ENCODE data around the gene MTTP. TPM values are rescaled to one million over a fixed set of nuclear protein-coding genes. Genes with fewer than 3 reads are reported as not detected.
A peak's percentile ranks its signal among the peaks of the same experiment; 100 is the strongest.

The MTTP gene
- total RNA-seq, 2 donors from 2014 or later, result 1.5 TPM; not detected in 1

- DNase-seq (ENCODE audit: low spot score), result no peak
- TF ChIP-seq CTCF (IDR thresholded peaks at IDR 0.05) (no peak), POLR2AphosphoS5 (IDR thresholded peaks at IDR 0.05) (peak; percentile 29)
- H3K4me3 ChIP-seq, result no peak overlapping the region
- H3K27me3 ChIP-seq (replicated peaks; ENCODE audit: insufficient read depth), result no peaks in the 10 kb centered on the region
- intact Hi-C loops (cut with DNase I), result loop anchor here (10.0 kb wide), 1 partner anchor 209 kb away; no protein-coding TSS in a partner anchor
- 50% methylated on average over 9 of the region's 9 CpGs for WGBS
- no peaks in the 10 kb centered on the region for H3K9me3 ChIP-seq
- no peak overlapping the region for H3K27ac ChIP-seq
- no peaks in the 10 kb centered on the region for H3K4me1 ChIP-seq (replicated peaks)
- no peaks in the 10 kb centered on the region for H3K36me3 ChIP-seq
These were observed 80.9 kb downstream of the MTTP start for GRCh38 chr4:99655308-99656081.

GRCh38 chr4:99657798-99658197 is 83.2 kb downstream of the MTTP start, which contains the start of gene C4orf54:
Gene C4orf54 (minus strand): TSS chr4:99657828. CDS start chr4:99654648, 3,180 bp downstream.
- H3K9me3 ChIP-seq, result no peaks in the 10 kb centered on the region
- no peak for TF ChIP-seq CTCF (IDR thresholded peaks at IDR 0.05)
- TF ChIP-seq POLR2A (IDR thresholded peaks at IDR 0.05), result no peak
- no peak for TF ChIP-seq POLR2AphosphoS5 (IDR thresholded peaks at IDR 0.05)

GRCh38 chr4:99658666-99659065 is 84.0 kb downstream of the MTTP start:
- H3K9me3 ChIP-seq, result no peaks in the 10 kb centered on the region
- no peaks in the 10 kb centered on the region for H3K4me1 ChIP-seq (replicated peaks)
- no peak for TF ChIP-seq POLR2AphosphoS5 (IDR thresholded peaks at IDR 0.05)
- no peak for TF ChIP-seq CTCF (IDR thresholded peaks at IDR 0.05)
- TF ChIP-seq POLR2A (IDR thresholded peaks at IDR 0.05), result no peak
- intact Hi-C loops (cut with DNase I), result loop anchor here (10.0 kb wide), 1 partner anchor 206 kb away; no protein-coding TSS in a partner anchor
- H3K4me3 ChIP-seq, result no peak overlapping the region
- H3K27me3 ChIP-seq (replicated peaks; ENCODE audit: insufficient read depth), result no peaks in the 10 kb centered on the region
- 74% methylated on average over 4 of the region's 4 CpGs for WGBS
- H3K36me3 ChIP-seq, result no peaks in the 10 kb centered on the region
- no peak for DNase-seq (ENCODE audit: low spot score)
- no peak overlapping the region for H3K27ac ChIP-seq

More at GRCh38 chr4:99657798-99658197, 83.2 kb downstream of the MTTP start, which contains the start of gene C4orf54:
- no peaks in the 10 kb centered on the region for H3K4me1 ChIP-seq (replicated peaks)
- no peak for DNase-seq (ENCODE audit: low spot score)
- no peaks in the 10 kb centered on the region for H3K36me3 ChIP-seq
- no peaks in the 10 kb centered on the region for H3K27me3 ChIP-seq (replicated peaks; ENCODE audit: insufficient read depth)
- H3K27ac ChIP-seq, result no peak within 1 kb of the TSS
- H3K4me3 ChIP-seq, result no peak within 1 kb of the TSS
- whole genome bisulfite sequencing, result 69% methylated on average over 1 of the region's 1 CpG
- intact Hi-C loops (cut with DNase I), result loop anchor here (10.0 kb wide), 1 partner anchor 207 kb away; no protein-coding TSS in a partner anchor

DNA sequence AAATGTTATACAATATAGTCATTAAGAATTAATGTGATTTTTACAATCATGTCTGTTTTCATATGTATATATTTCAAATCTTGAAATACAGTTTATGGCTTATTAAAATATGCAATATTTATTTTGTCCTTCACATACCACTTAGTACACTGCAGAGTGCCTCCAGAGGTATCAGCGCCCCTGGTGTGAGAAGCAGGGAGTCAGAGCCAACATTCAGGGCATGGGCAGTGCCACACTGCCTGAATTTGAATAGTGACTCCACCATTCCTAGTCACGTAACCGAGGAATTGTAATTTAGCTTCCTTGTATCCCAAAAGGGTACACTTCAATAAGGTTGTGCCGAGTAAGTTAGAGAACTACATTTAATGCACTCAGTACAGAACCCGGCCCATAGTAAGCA is 87.3 kb downstream of the MTTP start:
- no peaks in the 10 kb centered on the region for H3K9me3 ChIP-seq
- no peaks in the 10 kb centered on the region for H3K4me1 ChIP-seq (replicated peaks)
- H3K27ac ChIP-seq, result no peak overlapping the region
- intact Hi-C loops (cut with DNase I), result no loop called here
- H3K36me3 ChIP-seq, result no peaks in the 10 kb centered on the region
- DNase-seq (ENCODE audit: low spot score), result no peak
- TF ChIP-seq POLR2A (IDR thresholded peaks at IDR 0.05), result no peak
- no peak for TF ChIP-seq CTCF (IDR thresholded peaks at IDR 0.05)
- TF ChIP-seq POLR2AphosphoS5 (IDR thresholded peaks at IDR 0.05), result no peak
- H3K27me3 ChIP-seq (replicated peaks; ENCODE audit: insufficient read depth), result no peaks in the 10 kb centered on the region
- 83% methylated on average over 5 of the region's 5 CpGs for whole genome bisulfite sequencing
- H3K4me3 ChIP-seq, result no peak overlapping the region

GRCh38 chr4:99664716-99665115 is 90.1 kb downstream of the MTTP start:
- Histone ChIP-seq H3K27ac (no peak overlapping the region), H3K27me3 (replicated peaks; ENCODE audit: insufficient read depth) (no peaks in the 10 kb centered on the region), H3K9me3 (no peaks in the 10 kb centered on the region), H3K36me3 (no peaks in the 10 kb centered on the region), H3K4me1 (replicated peaks) (no peaks in the 10 kb centered on the region), H3K4me3 (no peak overlapping the region)
- no peak for DNase-seq (ENCODE audit: low spot score)
- TF ChIP-seq POLR2A (IDR thresholded peaks at IDR 0.05) (no peak), CTCF (IDR thresholded peaks at IDR 0.05) (no peak), POLR2AphosphoS5 (IDR thresholded peaks at IDR 0.05) (no peak)
- intact Hi-C loops (cut with DNase I), result no loop called here
